Thoracic aorta (tissue), 2 donors: ENCODE results near the gene SMPD3. TPM values are rescaled to one million over a fixed set of nuclear protein-coding genes. Genes with fewer than 3 reads are reported as not detected.

Experiments used
- ATAC-seq: fragments of 150-250 bp; one replicate; pipeline ENCODE4 v1.8.0; 2017; ENCODE audit warnings: low read depth; ENCODE audit not compliant: insufficient number of reproducible peaks, low FRiP score
- DNase-seq: peaks from one replicate; pipeline ENCODE4 v3.0.0-alpha.2; 2020; ENCODE audit warnings: low spot score
- H3K27ac ChIP-seq, 2 donors: fragments of 200-600 bp; sonication (generic); 1 replicate in 1 of 2; 2 replicates in 1 of 2; pipeline ENCODE4 v1.5.1; 2016; ENCODE audit warnings: mild to moderate bottlenecking in 2 of 2, moderate library complexity in 2 of 2
- H3K27me3 ChIP-seq: fragments of 200-600 bp; sonication (generic); replicated peaks from 2 replicates; pipeline ENCODE4 v1.6.0; 2016; ENCODE audit warnings: mild to moderate bottlenecking; ENCODE audit not compliant: insufficient read depth
- H3K36me3 ChIP-seq: fragments of 200-600 bp; sonication (generic); one replicate; pipeline ENCODE4 v1.5.1; 2016
- H3K4me1 ChIP-seq, 2 donors: fragments of 200-600 bp; sonication (generic); 1 replicate in 1 of 2; 2 replicates in 1 of 2; pipeline versions ENCODE4 v1.5.1 to v1.6.0; 2016; ENCODE audit warnings: low read depth in 2 of 2, mild to moderate bottlenecking in 1 of 2; ENCODE audit not compliant: control insufficient read depth in 1 of 2
- H3K4me3 ChIP-seq: fragments of 200-600 bp; sonication (generic); 2 replicates; pipeline ENCODE4 v1.5.1; 2016; ENCODE audit warnings: mild to moderate bottlenecking
- H3K9me3 ChIP-seq: fragments of 200-600 bp; sonication (generic); 2 replicates; pipeline ENCODE4 v1.5.1; 2016
- total RNA-seq, 2 donors: library from RNA; depleted of rRNA; stranded (reverse); fragments of >200 nt; gene quantifications; one replicate each; pipeline versions ENCODE4 v1.1.0 to v1.2.3, GENCODE V29; 2016
- TF ChIP-seq, protein P1 (sequence below): fragments of 200-600 bp; sonication (generic); IDR thresholded peaks from one replicate; pipeline ENCODE4 v1.5.1; 2019; ENCODE audit warnings: antibody characterized with exemption

The SMPD3 gene
- total RNA-seq, 2 donors from 2014 or later = 0.41 to 6.5 TPM

DNA sequence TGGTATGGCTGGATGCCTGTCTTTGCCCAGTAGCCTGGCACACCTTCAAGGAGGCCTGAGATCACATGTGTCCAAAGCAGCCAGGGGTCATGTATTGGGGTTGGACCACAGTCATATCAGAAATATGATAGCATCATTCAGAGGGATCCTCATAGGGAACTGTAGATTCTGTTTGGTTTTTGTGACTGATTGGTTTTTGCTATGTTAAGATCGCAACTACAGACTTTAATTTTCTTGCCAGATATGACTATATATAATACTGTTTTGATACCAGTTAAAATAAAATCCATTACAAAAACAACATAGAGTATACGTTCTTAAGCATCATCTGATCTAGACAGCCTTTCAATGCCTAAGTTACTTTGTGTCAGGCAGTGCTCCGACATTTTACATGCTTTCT lies 11.8 kb upstream of the SMPD3 start:
- H3K4me3 ChIP-seq = no peak overlapping the region
- TF ChIP-seq, protein P1, sequence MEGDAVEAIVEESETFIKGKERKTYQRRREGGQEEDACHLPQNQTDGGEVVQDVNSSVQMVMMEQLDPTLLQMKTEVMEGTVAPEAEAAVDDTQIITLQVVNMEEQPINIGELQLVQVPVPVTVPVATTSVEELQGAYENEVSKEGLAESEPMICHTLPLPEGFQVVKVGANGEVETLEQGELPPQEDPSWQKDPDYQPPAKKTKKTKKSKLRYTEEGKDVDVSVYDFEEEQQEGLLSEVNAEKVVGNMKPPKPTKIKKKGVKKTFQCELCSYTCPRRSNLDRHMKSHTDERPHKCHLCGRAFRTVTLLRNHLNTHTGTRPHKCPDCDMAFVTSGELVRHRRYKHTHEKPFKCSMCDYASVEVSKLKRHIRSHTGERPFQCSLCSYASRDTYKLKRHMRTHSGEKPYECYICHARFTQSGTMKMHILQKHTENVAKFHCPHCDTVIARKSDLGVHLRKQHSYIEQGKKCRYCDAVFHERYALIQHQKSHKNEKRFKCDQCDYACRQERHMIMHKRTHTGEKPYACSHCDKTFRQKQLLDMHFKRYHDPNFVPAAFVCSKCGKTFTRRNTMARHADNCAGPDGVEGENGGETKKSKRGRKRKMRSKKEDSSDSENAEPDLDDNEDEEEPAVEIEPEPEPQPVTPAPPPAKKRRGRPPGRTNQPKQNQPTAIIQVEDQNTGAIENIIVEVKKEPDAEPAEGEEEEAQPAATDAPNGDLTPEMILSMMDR = no peak
- H3K27ac ChIP-seq = no peak overlapping the region
- H3K36me3 ChIP-seq = no peaks in the 10 kb centered on the region
- no peak for ATAC-seq
- H3K4me1 ChIP-seq = no peaks in the 10 kb centered on the region
- no peaks in the 10 kb centered on the region for H3K27me3 ChIP-seq
- H3K9me3 ChIP-seq = no peaks in the 10 kb centered on the region
- no peak for DNase-seq

DNA sequence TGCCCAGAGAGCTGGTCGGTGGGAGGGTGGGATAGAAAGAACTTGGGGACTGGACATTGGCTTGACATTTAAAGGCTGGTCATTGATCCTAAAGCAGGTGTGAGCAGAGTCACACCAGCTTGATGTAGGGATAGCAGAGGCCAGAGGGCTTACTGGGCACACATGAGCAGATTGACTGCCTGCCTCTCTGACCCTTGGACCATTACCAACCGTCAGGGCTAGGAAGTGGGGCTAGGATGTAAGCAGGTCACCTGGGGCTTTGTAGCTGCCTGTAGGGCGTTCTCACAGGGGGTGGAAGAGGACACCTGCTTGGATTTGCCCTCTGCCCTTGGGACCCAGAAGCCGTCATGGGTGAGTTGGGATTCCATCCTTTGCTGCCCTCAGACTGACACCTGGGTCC lies 11.1 kb upstream of the SMPD3 start:
- TF ChIP-seq, protein P1 = no peak
- DNase-seq = no peak
- Histone ChIP-seq H3K36me3 (no peaks in the 10 kb centered on the region), H3K4me1 (no peaks in the 10 kb centered on the region), H3K27ac (no peak overlapping the region), H3K27me3 (no peaks in the 10 kb centered on the region), H3K4me3 (no peak overlapping the region), H3K9me3 (no peaks in the 10 kb centered on the region)
- ATAC-seq = no peak

DNA sequence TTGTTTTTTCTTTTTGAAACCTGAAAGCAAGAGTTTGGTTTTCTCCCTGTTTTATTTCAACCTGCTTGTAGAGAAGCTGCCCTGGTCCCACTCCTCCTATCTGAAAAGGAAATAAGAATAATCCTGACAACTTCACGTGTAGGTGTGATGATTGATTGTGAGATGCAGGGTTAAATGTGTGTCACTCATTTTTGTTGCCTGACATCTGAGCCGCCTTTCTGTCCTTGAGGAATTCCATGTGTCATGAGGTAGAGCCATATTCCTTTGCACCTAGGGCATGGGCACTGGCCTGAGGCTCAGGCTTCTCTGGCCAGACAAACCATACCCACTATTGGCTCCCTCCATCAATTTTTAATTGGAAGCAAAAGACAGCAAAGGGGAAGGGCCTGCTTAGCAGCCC lies 10.2 kb upstream of the SMPD3 start:
- H3K4me1 ChIP-seq = no peaks in the 10 kb centered on the region
- ATAC-seq (no peak), DNase-seq (no peak)
- no peaks in the 10 kb centered on the region for H3K36me3 ChIP-seq
- H3K4me3 ChIP-seq = no peak overlapping the region
- H3K9me3 ChIP-seq = no peaks in the 10 kb centered on the region
- H3K27ac ChIP-seq = no peak overlapping the region
- TF ChIP-seq, protein P1 = no peak
- no peaks in the 10 kb centered on the region for H3K27me3 ChIP-seq

DNA sequence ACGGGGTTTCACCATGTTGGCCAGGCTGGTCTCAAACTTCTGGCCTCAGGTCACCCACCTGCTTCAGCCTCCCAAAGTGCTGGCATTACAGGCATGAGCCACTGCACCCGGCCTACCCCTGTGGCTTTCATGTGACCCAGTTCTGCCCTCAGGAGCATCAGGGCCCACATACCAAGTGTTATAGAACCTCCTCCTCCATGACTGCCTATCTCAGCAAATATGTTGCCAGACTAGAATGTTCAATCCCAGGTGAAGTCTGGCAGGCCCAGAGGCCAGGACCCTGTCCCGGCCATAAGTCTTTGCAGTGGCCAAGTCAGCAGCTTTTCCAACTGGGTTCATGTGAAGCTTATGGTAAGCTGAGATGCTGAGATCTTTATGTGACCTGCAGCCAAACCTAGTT lies 9.8 kb upstream of the SMPD3 start:
- Histone ChIP-seq H3K36me3 (no peaks in the 10 kb centered on the region), H3K9me3 (no peaks in the 10 kb centered on the region), H3K27me3 (no peaks in the 10 kb centered on the region), H3K4me1 (no peaks in the 10 kb centered on the region), H3K27ac (no peak overlapping the region), H3K4me3 (no peak overlapping the region)
- TF ChIP-seq, protein P1 = no peak
- DNase-seq (no peak), ATAC-seq (no peak)

DNA sequence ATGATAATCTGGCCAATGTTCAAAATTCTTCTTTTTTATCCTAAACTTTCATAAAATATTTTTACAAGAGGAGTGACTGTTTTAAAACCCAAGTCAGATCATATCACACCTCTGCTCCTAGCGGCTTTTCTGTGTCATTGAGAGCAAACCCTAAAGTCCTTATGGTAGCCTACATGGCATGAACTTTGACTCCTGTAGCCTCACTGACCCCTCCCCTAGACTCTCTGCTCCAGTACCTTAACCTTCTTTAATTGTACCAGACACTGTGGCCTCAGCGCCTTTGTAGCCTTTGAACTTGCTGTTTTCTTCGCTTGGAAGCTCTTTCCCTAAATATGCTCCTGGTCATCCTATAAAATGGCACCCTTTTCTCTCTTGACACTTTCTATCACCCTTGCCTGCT lies 7.3 kb upstream of the SMPD3 start:
- ATAC-seq = no peak
- H3K4me1 ChIP-seq = no peaks in the 10 kb centered on the region
- H3K27ac ChIP-seq = no peak overlapping the region
- TF ChIP-seq, protein P1 = no peak
- H3K36me3 ChIP-seq = no peaks in the 10 kb centered on the region
- no peak overlapping the region for H3K4me3 ChIP-seq
- DNase-seq = no peak
- no peaks in the 10 kb centered on the region for H3K9me3 ChIP-seq
- H3K27me3 ChIP-seq = no peaks in the 10 kb centered on the region
